Activated CD4-positive, alpha-beta T cell treated with anti-CD3 and anti-CD28 coated beads, Interleukin-2, amount 10 ng/mL, durations not matched to agents 7 days and 5 days (primary cell): ENCODE measurements around the gene RFPL4A. TPM values are rescaled to one million over a fixed set of nuclear protein-coding genes. Genes with fewer than 3 reads are reported as not detected.
"Not testable (repeated sequence)": the region's sequence is repeated elsewhere in the genome, so short reads cannot be mapped to it uniquely, and the experiment has no call there.

Source experiments
- CTCF ChIA-PET: fragments of 350-600 bp; sonication (Branson Sonifier 250); formaldehyde crosslinking; loops from one replicate; lab custom pipeline; 2021; ENCODE audit warnings: antibody characterized with exemption; lab: Charles Lee
- POLR2A ChIA-PET: fragments of 350-600 bp; sonication (Branson Sonifier 250); formaldehyde crosslinking; loops from one replicate; lab custom pipeline; 2021; ENCODE audit warnings: antibody characterized with exemption; lab: Charles Lee
- DNase-seq: peaks from one replicate; pipeline ENCODE4 v3.0.0-alpha.2; 2020
- H3K27ac Mint-ChIP-seq: one replicate; pipeline ENCODE4 v1.8.0; 2021; ENCODE audit warnings: mild to moderate bottlenecking, moderate library complexity, mixed read lengths
- H3K27me3 Mint-ChIP-seq: one replicate; pipeline ENCODE4 v1.8.0; 2021; ENCODE audit warnings: mixed read lengths
- H3K36me3 Mint-ChIP-seq: one replicate; pipeline ENCODE4 v1.8.0; 2021; ENCODE audit warnings: low read depth, mixed read lengths
- H3K4me1 Mint-ChIP-seq: one replicate; pipeline ENCODE4 v1.8.0; 2021; ENCODE audit warnings: mixed read lengths
- H3K4me3 Mint-ChIP-seq: one replicate; pipeline ENCODE4 v1.8.0; 2021; ENCODE audit warnings: mild to moderate bottlenecking, moderate library complexity, mixed read lengths
- H3K9me3 Mint-ChIP-seq: one replicate; pipeline ENCODE4 v1.8.0; 2021; ENCODE audit warnings: mixed read lengths
- total RNA-seq, 2 experiments: library from RNA; stranded (reverse); gene quantifications; one replicate each; pipeline ENCODE4 v1.2.3, GENCODE V29; 2021

RFPL4A gene
- total RNA-seq, 2 experiments from 2014 or later, result not detected

DNA sequence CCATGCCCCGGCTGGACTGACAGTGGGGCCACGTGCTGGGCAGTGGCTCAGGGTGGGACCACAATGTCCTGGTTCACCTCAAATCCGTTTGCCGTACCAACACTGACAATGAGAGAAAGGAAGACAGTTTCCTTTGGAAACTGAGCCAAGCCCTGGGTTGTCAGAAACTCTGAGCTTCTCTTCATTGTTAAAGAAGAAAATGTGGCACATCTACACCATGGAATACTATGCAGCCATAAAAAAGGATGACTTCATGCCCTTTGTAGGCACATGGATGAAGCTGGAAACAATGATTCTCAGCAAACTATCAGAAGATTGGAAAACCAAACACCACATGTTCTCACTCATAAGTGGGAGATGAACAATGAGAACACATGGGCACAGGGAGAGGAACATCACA is 2.1 kb upstream of the RFPL4A start:
- H3K27ac Mint-ChIP-seq, DNase-seq, H3K36me3 Mint-ChIP-seq, POLR2A ChIA-PET, H3K4me3 Mint-ChIP-seq, CTCF ChIA-PET, H3K9me3 Mint-ChIP-seq, H3K27me3 Mint-ChIP-seq, H3K4me1 Mint-ChIP-seq: not testable (repeated sequence)

DNA sequence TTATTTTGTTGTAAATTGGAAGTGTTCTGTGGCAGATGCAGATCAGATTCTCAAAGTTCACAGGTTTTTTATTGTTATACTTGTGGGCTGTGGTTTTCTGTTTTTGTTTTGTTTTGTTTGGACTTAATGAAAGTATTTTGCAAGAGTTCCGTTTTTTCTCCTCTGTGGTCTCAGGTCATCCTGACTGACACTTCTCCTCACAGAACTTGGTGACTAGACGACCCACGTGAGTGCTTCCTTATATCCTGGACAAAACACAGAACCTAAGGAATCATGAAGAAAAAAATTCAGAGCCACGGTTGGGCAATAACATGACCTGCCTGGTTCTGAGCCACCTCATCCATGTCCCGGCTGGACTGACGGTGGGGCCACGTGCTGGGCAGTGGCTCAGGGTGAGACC is 7.6 kb downstream of the RFPL4A start:
- Mint-ChIP-seq H3K36me3 (no peaks in the 10 kb centered on the region), H3K9me3 (no peaks in the 10 kb centered on the region), H3K4me3 (no peak overlapping the region), H3K4me1 (no peaks in the 10 kb centered on the region), H3K27ac (no peak overlapping the region), H3K27me3 (peaks cover 2% of the 10 kb centered on the region)
- CTCF ChIA-PET, result no interaction called here
- no peak for DNase-seq
- POLR2A ChIA-PET, result no interaction called here

DNA sequence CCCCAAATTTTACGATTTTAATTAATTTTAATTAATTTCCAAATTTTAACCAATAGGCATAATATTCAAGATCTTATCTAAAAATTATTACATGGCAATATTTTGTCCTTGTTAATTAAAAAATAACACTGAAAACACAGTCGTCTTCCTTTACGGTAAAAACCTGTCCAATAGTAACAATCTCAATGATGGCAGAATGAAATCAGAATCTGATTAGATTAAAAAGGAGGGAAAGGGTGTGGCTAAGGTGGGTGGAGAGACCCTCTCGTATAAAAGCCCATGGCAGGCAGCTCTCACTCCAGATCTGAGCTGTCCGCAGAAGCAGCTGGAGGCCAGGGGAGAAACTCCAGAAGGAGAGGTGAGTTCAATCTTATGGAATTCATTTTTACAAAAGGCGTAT is 9.9 kb downstream of the RFPL4A start, which contains the start of gene RFPL4AL1:
RFPL4AL1 (plus strand) TSS at position 301 of the 400 bp plus-strand sequence. CDS start 2,687 bp downstream, outside the sequence.
- H3K27me3 Mint-ChIP-seq, H3K27ac Mint-ChIP-seq, H3K4me3 Mint-ChIP-seq, H3K36me3 Mint-ChIP-seq, POLR2A ChIA-PET, H3K9me3 Mint-ChIP-seq, CTCF ChIA-PET, DNase-seq, H3K4me1 Mint-ChIP-seq: not testable (repeated sequence)

DNA sequence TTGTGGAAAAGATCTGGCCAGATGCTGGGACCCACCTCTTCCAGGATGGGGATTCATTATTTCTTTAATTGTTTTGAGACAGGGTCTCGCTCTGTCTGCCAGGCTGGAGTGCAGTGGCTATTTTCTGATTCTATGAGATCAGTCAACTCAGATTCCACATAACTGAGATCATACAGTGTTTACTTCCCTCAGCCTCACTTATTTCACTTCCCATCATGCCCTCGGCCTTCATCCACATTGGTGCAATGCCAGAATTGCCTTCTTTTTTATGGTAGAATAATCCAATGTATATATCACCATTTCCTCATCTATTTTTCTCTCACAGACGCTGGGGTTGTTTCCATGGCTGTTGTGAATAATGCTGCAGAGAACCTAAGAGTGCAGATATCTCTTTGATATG is 10.7 kb downstream of the RFPL4A start:
- POLR2A ChIA-PET, CTCF ChIA-PET, H3K27me3 Mint-ChIP-seq, H3K36me3 Mint-ChIP-seq, H3K27ac Mint-ChIP-seq, H3K4me1 Mint-ChIP-seq, H3K9me3 Mint-ChIP-seq, H3K4me3 Mint-ChIP-seq, DNase-seq: not testable (repeated sequence)

DNA sequence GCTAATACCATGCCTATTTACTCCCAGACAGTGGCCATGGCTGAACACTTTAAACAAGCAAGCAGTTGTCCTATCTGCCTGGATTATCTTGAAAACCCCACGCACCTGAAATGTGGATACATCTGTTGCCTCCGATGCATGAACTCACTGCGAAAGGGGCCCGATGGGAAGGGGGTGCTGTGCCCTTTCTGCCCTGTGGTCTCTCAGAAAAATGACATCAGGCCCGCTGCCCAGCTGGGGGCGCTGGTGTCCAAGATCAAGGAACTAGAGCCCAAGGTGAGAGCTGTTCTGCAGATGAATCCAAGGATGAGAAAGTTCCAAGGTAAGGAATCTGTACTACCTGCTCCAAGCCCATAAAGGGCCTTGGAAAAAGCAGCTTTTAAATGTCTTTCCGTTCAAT is 18.6 kb downstream of the RFPL4A start:
- CTCF ChIA-PET, result no interaction called here
- POLR2A ChIA-PET, result no interaction called here
- no peak overlapping the region for H3K27ac Mint-ChIP-seq
- H3K36me3 Mint-ChIP-seq, result no peaks in the 10 kb centered on the region
- H3K9me3 Mint-ChIP-seq, result no peaks in the 10 kb centered on the region
- no peak for DNase-seq
- no peak overlapping the region for H3K4me3 Mint-ChIP-seq
- H3K27me3 Mint-ChIP-seq, result no peaks in the 10 kb centered on the region
- no peaks in the 10 kb centered on the region for H3K4me1 Mint-ChIP-seq

DNA sequence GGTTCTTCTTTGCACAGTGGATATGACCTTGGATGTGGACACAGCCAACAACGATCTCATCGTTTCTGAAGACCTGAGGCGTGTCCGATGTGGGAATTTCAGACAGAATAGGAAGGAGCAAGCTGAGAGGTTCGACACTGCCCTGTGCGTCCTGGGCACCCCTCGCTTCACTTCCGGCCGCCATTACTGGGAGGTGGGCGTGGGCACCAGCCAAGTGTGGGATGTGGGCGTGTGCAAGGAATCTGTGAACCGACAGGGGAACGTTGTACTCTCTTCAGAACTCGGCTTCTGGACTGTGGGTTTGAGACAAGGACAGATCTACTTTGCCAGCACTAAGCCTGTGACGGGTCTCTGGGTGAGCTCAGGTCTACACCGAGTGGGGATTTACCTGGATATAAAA is 19.4 kb downstream of the RFPL4A start:
- POLR2A ChIA-PET, result no interaction called here

DNA sequence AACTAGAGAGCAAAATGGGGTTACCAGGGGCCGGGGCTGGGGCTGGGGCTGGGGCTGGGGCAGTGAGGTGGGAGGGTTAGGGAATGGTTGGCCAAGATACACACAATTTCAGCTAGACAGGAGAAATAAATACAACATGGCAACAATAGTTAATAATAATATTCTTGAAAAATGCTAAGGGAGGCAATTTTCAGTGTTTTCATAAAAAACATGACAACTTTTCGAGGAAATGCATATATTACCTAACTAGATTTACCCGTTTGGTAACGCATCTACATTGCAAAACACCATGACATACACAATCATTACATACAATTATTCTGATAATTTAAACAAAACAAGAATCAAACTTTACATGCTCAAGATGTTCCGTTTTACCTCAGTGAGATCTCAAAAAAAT is 22.2 kb downstream of the RFPL4A start:
- no peak for DNase-seq
- POLR2A ChIA-PET, result no interaction called here
- Mint-ChIP-seq H3K36me3 (no peaks in the 10 kb centered on the region), H3K4me3 (no peak overlapping the region), H3K27ac (no peak overlapping the region), H3K4me1 (no peaks in the 10 kb centered on the region), H3K27me3 (no peaks in the 10 kb centered on the region), H3K9me3 (no peaks in the 10 kb centered on the region)
- CTCF ChIA-PET, result no interaction called here

More for the DNA sequence above, 19.4 kb downstream of the RFPL4A start:
- Mint-ChIP-seq H3K27ac (no peak overlapping the region), H3K4me3 (no peak overlapping the region), H3K36me3 (no peaks in the 10 kb centered on the region), H3K27me3 (no peaks in the 10 kb centered on the region), H3K4me1 (no peaks in the 10 kb centered on the region), H3K9me3 (no peaks in the 10 kb centered on the region)
- CTCF ChIA-PET, result no interaction called here
- DNase-seq, result no peak

DNA sequence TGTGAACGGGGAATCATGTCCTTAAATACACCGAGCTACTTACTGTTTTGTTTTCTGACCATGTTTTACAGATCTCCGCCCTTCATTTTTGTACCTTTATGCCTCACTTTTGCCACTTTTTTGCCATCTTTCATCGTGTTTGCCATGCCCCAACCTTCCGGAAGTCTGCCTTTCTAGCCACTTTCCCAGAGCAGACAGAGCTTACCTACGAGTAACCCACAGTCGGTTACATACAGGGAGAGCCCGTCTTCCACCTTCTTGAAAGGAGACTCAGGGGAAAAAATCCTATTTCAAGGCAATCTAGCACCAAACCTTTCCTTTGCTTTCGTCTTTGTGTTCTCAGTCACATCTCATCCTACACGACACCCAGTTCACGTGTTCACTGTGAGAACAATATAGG is 36.1 kb downstream of the RFPL4A start:
- Mint-ChIP-seq H3K27me3 (no peaks in the 10 kb centered on the region), H3K36me3 (no peaks in the 10 kb centered on the region), H3K27ac (no peak overlapping the region), H3K4me3 (no peak overlapping the region), H3K4me1 (no peaks in the 10 kb centered on the region), H3K9me3 (peaks cover 6% of the 10 kb centered on the region)
- ChIA-PET POLR2A (no interaction called here), CTCF (no interaction called here)
- no peak for DNase-seq

DNA sequence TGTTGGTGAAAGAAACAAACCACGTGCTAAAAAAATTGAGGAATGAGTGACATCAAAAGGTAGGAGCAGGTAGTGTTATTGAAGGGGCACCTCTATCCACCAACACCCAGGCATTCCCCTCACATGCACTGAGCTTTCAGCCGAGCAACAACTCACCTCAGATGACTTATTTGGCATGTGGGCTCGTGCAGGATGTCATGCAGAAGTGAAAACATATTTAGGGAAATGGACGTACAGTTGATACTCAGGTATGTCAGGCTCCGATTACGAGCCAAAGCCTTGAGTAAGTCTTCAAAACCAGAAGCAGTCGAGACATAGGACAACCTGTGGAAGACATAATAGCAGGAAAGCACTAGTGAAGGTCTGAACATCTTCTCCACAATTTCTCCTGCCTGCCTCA is 42.5 kb downstream of the RFPL4A start:
- H3K9me3 Mint-ChIP-seq, result peaks cover 17% of the 10 kb centered on the region
- CTCF ChIA-PET, result no interaction called here
- no peaks in the 10 kb centered on the region for H3K4me1 Mint-ChIP-seq
- no peaks in the 10 kb centered on the region for H3K36me3 Mint-ChIP-seq
- no peaks in the 10 kb centered on the region for H3K27me3 Mint-ChIP-seq
- no peak overlapping the region for H3K27ac Mint-ChIP-seq
- POLR2A ChIA-PET, result no interaction called here
- H3K4me3 Mint-ChIP-seq, result no peak overlapping the region
- no peak for DNase-seq

DNA sequence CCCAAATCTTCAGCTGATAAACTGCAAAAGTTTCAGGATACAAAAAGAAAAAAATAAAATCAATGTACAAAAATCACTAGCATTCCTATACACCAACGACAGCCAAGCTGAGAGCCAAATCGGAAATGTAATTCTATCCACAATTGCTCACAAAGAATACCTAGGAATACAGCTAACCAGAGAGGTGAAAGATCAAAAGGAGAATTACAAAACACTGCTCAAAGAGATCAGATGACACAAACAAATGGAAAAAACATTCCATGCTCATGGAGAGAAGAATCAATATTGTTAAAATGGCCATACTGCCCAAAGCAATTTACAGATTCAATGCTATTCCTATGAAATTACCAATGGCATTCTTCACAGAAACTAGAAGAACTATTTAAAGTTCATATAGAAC is 43.4 kb downstream of the RFPL4A start:
- no peak overlapping the region for H3K27ac Mint-ChIP-seq
- H3K36me3 Mint-ChIP-seq, result no peaks in the 10 kb centered on the region
- no peaks in the 10 kb centered on the region for H3K27me3 Mint-ChIP-seq
- ChIA-PET POLR2A (no interaction called here), CTCF (no interaction called here)
- no peak for DNase-seq
- H3K4me3 Mint-ChIP-seq, result no peak overlapping the region
- peaks cover 23% of the 10 kb centered on the region for H3K9me3 Mint-ChIP-seq
- H3K4me1 Mint-ChIP-seq, result no peaks in the 10 kb centered on the region

DNA sequence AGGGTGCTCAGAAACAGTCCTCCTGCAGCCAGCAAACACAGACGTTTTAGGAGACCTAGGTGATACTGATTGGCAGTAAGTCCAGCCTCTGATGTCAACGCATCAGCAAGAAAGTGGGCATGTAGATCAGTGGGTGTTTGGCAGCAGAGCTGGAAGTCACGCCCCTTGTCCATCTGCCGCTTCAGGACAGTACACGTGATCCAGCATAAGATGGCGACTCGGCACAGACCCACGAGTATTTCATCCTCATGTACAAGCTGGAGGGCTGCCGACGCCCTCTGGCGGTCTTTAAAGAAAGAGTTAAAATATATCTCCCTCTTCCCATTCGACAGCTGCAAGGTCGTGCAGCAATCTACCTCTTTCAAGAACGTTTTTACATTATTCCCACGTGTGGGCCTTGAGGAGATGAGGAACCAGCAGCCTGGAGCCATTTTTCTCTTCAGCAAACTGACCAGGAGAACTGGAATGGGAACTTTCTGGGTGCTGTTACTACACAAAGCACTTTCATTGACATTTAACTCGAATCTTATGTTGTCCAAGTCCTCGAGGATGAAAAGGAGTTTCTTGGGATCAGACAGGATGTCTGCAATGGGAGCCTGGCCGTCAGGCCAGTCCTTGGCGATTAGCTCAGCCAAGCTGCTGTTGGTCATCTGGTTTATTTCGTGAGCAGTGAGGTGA is 50.6 kb downstream of the RFPL4A start:
- peaks cover 19% of the 10 kb centered on the region for H3K9me3 Mint-ChIP-seq
- H3K36me3 Mint-ChIP-seq, result no peaks in the 10 kb centered on the region
- ChIA-PET POLR2A (no interaction called here), CTCF (interaction anchor here (1.4 to 1.5 kb wide), 2 partner anchors 11 to 177 kb away, joined by 3 to 5 read pairs; no protein-coding TSS in a partner anchor)
- H3K4me1 Mint-ChIP-seq, result peaks cover 3% of the 10 kb centered on the region
- peak; percentile 14 for DNase-seq
- no peak overlapping the region for H3K4me3 Mint-ChIP-seq
- H3K27ac Mint-ChIP-seq, result no peak overlapping the region
- H3K27me3 Mint-ChIP-seq, result no peaks in the 10 kb centered on the region

DNA sequence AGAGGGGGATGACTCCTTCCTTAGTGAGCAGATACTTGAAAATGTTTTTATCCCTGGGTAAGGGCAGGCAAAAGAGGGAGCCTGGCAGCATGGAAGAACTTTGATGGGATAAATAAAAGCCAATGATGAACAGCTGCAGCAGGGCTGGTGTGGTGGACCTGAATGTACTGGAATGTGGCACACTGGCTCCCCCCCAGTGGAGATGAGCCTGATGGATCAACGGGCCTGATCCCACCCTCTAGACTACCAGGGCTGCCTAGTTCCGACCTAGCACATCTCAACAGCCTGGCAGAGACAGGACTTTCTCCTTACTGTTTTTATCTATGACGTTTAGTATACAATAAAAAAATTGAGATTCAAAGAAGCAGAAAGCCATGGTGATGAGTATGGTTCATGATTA is 52.4 kb downstream of the RFPL4A start:
- Mint-ChIP-seq H3K9me3 (peaks cover 11% of the 10 kb centered on the region), H3K27me3 (no peaks in the 10 kb centered on the region), H3K4me1 (peaks cover 3% of the 10 kb centered on the region), H3K36me3 (no peaks in the 10 kb centered on the region), H3K4me3 (no peak overlapping the region), H3K27ac (no peak overlapping the region)
- CTCF ChIA-PET, result no interaction called here
- POLR2A ChIA-PET, result no interaction called here
- DNase-seq, result no peak

DNA sequence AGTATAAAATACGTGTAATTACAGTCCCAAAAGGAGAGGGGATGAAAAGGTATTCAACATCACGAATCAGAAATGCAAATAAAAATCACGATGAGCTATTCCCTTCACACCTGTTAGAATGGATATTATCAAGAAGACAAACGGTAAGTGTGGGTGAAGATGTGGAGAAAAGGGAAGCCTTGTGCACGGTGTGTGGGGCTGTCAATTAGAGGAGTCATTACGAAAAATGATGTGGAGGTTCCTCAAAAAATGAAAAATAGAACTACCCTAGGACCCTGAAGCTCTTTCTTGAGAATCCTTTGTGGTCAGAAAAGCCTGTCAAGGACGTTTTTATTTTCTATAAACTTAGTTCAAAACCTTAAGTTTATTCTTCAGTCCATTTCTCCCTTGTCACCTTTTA is 53.6 kb downstream of the RFPL4A start:
- ChIA-PET POLR2A (no interaction called here), CTCF (no interaction called here)
- DNase-seq, result no peak

More for the DNA sequence above, 53.6 kb downstream of the RFPL4A start:
- Mint-ChIP-seq H3K27ac (no peak overlapping the region), H3K4me1 (peaks cover 3% of the 10 kb centered on the region), H3K9me3 (peaks cover 4% of the 10 kb centered on the region), H3K36me3 (no peaks in the 10 kb centered on the region), H3K27me3 (no peaks in the 10 kb centered on the region), H3K4me3 (no peak overlapping the region)
